ENCODE measurements around the gene PDPK1.
"Not testable (repeated sequence)": the region's sequence is repeated elsewhere in the genome, so short reads cannot be mapped to it uniquely, and the experiment has no call there.

PDPK1 gene

GRCh38 chr16:2595393-2596205, 57.8 kb downstream of the PDPK1 start:
- ChIA-PET CTCF (no interaction called here), POLR2A (no interaction called here)
- no peak for TF ChIP-seq CTCF (IDR thresholded peaks at IDR 0.05; ENCODE audit: control extremely low read depth, extremely low read depth, low read depth, missing control alignments)
- DNase-seq (ENCODE audit: extremely low spot score) = no peak

DNA sequence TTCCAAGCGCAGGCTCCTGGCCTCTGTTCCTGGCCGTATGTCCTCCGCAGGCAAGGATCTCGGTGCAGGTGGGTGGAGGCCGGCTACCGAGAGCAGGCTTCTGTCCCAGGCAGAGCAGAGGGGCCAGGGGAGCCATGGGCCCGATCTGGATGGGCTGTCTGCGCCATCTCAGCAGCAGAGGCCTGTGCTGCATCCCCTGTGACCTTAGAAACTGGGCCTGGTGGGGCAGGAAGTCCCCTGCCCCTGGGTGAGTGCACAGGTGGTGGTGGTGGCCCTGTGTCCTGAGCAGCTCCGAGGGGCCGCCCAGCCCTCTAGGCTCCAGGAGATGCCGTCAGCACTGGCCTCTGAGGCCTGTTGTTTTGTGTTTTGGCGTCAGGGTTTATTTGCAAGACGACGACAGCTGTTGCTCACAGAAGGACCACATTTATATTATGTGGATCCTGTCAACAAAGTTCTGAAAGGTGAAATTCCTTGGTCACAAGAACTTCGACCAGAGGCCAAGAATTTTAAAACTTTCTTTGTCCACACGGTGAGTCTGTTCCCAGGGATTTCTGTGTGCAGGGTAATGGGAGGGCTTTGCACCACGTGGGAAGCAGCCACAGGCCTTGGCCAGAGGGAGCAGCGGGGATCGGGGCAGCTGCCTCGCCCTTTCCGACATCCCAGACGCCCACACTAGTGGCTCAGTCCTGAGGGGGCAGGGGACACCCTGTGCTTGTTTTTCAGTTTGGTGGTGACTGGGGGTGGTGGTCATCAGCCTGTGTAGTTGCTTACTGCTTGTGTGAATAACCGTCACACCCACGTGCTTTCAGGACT, 59.1 kb downstream of the PDPK1 start:
- ChIA-PET POLR2A (no interaction called here), CTCF (no interaction called here)
- DNase-seq (ENCODE audit: extremely low spot score) = no peak
- no peak for TF ChIP-seq CTCF (IDR thresholded peaks at IDR 0.05; ENCODE audit: control extremely low read depth, extremely low read depth, low read depth, missing control alignments)

DNA sequence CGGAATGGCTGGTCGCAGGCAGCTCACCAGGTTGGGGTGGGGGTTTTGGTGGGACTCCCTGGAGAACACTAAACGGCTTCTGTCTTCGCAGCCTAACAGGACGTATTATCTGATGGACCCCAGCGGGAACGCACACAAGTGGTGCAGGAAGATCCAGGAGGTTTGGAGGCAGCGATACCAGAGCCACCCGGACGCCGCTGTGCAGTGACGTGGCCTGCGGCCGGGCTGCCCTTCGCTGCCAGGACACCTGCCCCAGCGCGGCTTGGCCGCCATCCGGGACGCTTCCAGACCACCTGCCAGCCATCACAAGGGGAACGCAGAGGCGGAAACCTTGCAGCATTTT, 59.7 kb downstream of the PDPK1 start:
- no peak for DNase-seq (ENCODE audit: extremely low spot score)
- POLR2A ChIA-PET = no interaction called here
- CTCF ChIA-PET = no interaction called here
- no peak for TF ChIP-seq CTCF (IDR thresholded peaks at IDR 0.05; ENCODE audit: control extremely low read depth, extremely low read depth, low read depth, missing control alignments)

GRCh38 chr16:2598133-2598641, 60.4 kb downstream of the PDPK1 start:
- no peak for TF ChIP-seq CTCF (IDR thresholded peaks at IDR 0.05; ENCODE audit: control extremely low read depth, extremely low read depth, low read depth, missing control alignments)
- ChIA-PET CTCF (no interaction called here), POLR2A (no interaction called here)
- DNase-seq (ENCODE audit: extremely low spot score) = no peak

DNA sequence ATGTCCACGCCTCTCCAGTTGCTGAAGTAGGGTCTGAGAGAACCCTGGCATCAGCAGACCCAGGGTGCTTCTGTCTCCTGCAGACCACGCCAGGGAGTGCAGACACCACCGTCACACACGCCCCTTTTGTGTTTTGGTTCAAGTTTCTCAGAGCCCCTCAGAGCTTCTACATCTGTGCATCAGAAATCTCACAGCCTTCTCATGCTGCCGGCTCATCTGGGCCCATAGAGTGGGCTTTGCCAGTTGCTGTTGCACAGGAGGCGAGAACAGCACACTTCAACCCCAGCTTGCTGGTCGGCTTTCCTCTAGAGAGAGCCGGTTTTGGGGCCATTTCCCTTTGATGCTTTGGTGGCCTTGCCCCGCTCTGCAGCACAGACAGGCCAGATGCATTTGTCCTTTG, 60.9 kb downstream of the PDPK1 start:
- CTCF ChIA-PET = no interaction called here

GRCh38 chr16:2599165-2599564, 61.3 kb downstream of the PDPK1 start:
- CTCF ChIA-PET; POLR2A ChIA-PET; DNase-seq (ENCODE audit: extremely low spot score): not testable (repeated sequence)

More for the DNA sequence above, 60.9 kb downstream of the PDPK1 start:
- no peak for DNase-seq (ENCODE audit: extremely low spot score)
- POLR2A ChIA-PET = no interaction called here
- TF ChIP-seq CTCF (IDR thresholded peaks at IDR 0.05; ENCODE audit: control extremely low read depth, extremely low read depth, low read depth, missing control alignments) = no peak

DNA sequence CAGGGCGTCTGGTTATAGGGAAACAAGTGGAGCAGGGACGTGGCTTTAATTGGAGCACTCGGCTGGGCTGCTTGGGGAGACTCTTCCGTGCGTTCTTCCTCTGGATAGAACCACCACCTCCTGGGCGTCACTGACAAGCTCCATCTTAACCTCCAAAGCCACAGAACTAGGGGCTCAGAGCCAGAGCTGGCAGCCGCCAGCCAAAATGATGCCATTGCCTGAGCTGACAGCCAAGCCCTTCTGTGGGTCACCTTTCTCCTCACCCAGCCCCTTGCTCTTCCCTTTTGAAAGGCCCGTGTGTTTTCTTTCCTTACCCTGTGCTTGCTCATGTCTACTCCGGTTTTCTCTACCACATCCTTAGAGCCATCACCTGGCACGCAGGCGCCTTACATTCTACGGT, 62.0 kb downstream of the PDPK1 start:
- CTCF ChIA-PET; DNase-seq (ENCODE audit: extremely low spot score); POLR2A ChIA-PET: not testable (repeated sequence)

GRCh38 chr16:2601301-2602025, 63.6 kb downstream of the PDPK1 start:
- POLR2A ChIA-PET; DNase-seq (ENCODE audit: extremely low spot score); CTCF ChIA-PET: not testable (repeated sequence)

GRCh38 chr16:2602175-2602574, 64.4 kb downstream of the PDPK1 start:
- POLR2A ChIA-PET = not testable (repeated sequence)
- CTCF ChIA-PET = interaction anchor here (1.5 kb wide), 1 partner anchor 63 kb away, joined by 3 read pairs; no protein-coding TSS in a partner anchor

More at GRCh38 chr16:2602175-2602574, 64.4 kb downstream of the PDPK1 start:
- not testable (repeated sequence) for DNase-seq (ENCODE audit: extremely low spot score)

All from GM10248 (cell line).